Right ventricle myocardium inferior (tissue), 1 donor: ENCODE data around the gene TP63. TPM values are rescaled to one million over a fixed set of nuclear protein-coding genes. Genes with fewer than 3 reads are reported as not detected.
"Not testable (repeated sequence)": the region's sequence is repeated elsewhere in the genome, so short reads cannot be mapped to it uniquely, and the experiment has no call there.

ENCODE experiments used
- ATAC-seq: fragments of 200-7000 bp; cut with Tn5 transposase; one replicate; pipeline ENCODE4 v1.9.1; 2020; ENCODE audit warnings: mild to moderate bottlenecking, moderate library complexity
- DNase-seq: peaks from one replicate; pipeline ENCODE4 v3.0.0; 2021; ENCODE audit errors: missing footprints
- intact Hi-C: fragments of 100-400 bp; cut with DNase I; formaldehyde crosslinking; loops from one replicate; pipeline ENCODE4 v1.11.0; 2022
- total RNA-seq: library from RNA; stranded (reverse); fragmentation: NEBNext Ultra II Directional; extraction: Animal tissue kit (Norgen Biotek cat#: 25700); gene quantifications from one replicate; pipeline ENCODE4 v1.2.1, GENCODE V29; 2021
- donor health status: DM: no; HTN: yes; CAD: no; lungs with severe emphysema.

TP63 gene
- total RNA-seq, 1 donor from 2014 or later = not detected

DNA sequence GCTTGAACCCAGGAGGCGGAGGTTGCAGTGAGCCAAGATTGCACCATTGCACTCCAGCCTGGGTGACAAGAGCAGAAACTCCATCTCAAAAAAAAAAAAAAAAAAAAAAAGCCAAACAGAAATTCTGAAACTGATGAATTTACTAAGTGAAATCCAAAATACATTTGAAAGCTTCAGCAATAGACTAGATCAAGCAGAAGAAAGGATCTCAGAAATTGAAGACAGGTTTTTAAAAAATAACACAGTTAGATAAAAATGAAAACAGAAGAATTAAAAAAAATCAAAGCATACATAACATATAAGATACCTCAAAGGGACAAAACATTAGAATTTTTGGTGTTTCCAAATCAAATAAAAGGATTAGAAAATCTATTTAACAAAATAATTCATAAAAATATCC, 114.4 kb downstream of the TP63 start:
- intact Hi-C loops = no loop called here
- DNase-seq (no peak), ATAC-seq (no peak)

DNA sequence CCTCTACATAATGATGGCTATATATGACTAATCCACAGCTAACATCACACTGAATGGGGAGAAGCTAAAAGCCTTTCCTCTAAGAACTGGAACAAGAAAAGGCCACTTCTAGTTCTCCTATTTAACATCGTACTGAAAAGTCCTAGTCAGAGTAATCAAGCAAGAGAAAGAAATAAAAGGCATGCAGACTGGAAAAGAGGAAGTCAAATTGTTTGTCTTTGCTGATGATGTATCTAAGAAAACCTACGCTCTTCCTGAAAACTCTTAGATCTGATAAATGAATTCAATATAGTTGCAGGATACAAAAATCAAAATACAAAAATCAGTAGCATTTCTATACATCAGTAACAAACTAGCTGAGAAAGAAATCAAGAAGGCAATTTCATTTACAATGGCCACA, 116.9 kb downstream of the TP63 start:
- ATAC-seq = no peak

DNA sequence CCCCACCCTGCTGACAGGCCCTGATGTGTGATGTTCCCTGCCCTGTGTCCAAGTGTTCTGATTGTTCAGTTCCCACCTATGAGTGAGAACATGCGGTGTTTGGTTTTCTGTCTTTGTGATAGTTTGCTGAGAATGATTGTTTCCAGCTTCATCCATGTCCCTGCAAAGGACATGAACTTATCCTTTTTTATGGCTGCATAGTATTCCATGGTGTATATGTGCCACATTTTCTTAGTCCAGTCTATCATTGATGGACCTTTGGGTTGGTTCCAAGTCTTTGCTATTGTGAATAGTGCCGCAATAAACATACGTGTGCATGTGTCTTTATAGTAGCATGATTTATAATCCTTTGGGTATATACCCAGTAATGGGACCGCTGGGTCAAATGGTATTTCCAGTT, 119.8 kb downstream of the TP63 start:
- ATAC-seq, DNase-seq, intact Hi-C loops: not testable (repeated sequence)

More for the DNA sequence above, 116.9 kb downstream of the TP63 start:
- DNase-seq = no peak
- intact Hi-C loops = no loop called here

DNA sequence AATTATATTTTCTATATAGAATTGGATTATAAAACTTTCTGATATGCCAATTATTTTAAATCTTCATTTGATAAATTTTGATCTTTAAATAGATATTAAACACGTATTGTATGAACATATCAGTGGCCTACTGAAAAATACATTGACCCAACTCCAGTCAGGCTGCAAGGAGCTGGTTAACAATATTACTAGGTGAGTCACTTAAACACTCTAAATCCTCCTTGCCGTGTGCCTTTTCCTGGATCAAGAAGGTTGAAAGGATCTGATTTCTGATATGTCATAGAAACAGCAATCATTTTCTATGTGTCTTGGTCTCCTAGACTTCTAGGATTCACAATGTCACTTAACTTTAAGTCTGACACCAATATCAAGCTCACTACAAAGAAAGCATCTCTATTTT, 123.2 kb downstream of the TP63 start:
- intact Hi-C loops = no loop called here
- no peak for ATAC-seq
- no peak for DNase-seq

DNA sequence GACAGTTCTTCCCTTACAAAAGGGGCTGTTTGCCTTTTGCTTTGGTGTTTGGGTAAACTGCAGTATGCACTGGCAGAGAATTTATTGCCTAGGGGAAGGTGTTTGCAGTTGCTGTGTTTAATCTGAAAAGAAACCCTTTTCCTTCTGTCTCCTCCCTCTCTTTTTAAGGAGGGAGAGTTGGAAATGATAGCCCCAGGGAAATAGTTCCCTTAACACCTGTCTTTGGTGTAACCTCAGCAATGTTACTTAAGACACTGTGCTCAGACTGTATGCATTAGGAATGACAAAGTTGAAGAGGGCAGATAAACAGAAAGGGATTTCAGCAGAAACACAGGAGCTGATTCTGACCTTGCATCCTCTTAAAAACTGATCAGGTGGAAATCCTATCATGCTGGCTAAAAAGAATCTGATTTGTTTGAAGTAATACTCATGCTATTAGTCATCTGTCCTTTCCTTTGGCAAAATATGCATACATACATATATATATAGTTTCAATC, 125.4 kb downstream of the TP63 start:
- intact Hi-C loops = no loop called here
- DNase-seq = no peak
- no peak for ATAC-seq

DNA sequence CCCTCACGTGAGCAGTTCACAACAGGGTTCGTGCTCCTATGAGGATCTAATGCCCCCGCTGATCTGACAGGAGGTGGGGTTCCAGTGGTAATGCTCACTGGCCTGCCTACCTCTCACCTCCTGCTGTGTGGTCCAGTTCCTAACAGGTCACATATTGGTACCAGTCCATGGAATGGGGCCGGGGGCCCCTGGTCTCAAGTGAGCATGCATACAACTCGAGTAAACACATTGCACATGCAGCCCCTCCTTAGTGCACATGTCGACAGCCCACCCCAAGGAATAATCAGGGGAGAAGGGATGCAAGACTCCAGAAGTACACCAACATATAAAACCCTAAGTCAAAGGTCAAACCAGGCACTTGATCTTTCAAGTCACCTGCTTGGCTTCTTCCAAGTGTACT, 127.0 kb downstream of the TP63 start:
- intact Hi-C loops = no loop called here
- ATAC-seq (no peak), DNase-seq (no peak)

DNA sequence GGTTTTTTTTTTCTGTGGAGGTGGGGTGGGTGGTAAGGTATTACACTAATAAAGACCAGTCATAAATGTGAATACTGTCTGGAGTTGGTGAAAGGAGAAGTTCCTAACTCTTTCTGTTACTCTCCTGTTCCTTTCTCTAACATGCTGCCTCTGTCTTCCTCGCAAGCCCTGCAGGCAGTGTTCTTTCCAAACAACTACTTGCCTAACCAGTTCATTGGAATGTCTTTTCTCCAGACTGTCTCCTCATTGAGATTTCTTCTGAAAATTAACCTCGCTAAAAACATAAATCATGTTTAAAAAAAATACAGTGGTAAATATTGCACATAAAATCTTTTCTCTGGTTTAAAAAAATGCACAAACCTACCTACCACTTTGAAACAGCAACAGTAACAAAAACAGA, 135.2 kb downstream of the TP63 start:
- no peak for DNase-seq
- ATAC-seq = no peak
- intact Hi-C loops = no loop called here

DNA sequence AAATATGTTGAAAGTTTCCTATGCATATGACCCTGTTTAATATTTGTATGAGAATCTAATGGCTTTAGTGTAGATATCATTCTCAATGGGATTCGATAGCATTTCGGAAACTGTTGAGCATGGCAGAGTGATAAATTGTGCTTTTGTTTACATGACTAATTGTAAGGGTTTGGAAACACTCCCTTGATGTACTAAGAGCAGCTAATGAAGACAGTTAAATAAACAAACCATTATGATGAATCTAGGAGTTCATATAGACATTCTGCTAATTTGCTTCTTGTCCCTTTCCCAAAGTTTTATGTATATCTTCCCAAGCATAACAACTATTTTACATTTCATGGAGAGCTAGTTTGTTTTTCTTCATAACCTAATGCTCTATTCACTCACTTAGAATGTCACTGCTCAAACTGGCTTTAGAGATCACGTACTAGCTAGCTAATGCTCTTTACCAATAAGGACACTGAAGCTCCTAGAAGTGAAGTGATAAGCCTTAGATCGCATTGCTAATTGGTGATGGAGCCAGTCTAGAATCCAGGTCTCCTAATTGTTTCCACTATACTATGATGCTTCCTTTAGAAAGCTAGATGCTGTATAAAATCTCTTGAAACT, 140.8 kb downstream of the TP63 start:
- DNase-seq = no peak
- intact Hi-C loops = no loop called here
- no peak for ATAC-seq

DNA sequence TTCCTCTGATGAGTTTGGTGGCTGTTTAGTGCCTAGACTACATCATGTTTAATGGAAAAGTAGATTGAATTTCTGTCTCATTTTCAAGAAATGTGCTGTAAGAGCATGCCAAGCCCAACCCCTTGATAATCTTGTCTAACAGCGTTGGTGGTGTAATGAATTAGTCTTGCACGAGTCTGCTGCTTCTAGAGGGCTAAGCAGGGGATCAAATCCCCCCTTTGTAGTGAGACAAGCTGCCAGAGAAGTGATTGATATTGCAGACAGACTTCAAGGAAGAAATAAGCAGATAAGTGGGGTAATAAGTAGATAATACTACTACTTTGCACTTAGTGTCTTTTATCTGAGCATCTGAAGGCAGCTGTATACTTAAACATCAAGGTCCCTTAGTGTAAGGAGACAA, 141.4 kb downstream of the TP63 start:
- intact Hi-C loops = no loop called here
- ATAC-seq (no peak), DNase-seq (no peak)

DNA sequence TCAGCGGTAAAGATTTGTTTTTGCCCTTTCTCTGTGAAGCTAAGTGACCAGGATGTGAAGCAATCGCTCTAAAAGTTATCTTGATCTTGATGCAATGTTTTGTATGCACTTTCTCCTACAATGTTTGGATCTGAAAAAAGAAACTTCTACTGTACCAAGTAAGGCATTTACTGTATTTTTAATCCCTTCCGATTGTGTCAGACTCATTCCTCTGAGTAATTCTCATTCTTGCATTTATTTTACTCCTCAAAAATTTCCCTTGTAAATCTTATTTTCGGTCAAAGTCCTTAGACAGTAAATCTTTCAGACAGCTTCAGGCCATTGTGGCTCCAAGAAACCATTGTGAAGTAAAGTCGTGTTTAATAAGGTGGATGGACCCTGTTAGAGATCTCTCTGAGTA, 141.9 kb downstream of the TP63 start:
- intact Hi-C loops = no loop called here
- DNase-seq = no peak
- ATAC-seq = no peak

DNA sequence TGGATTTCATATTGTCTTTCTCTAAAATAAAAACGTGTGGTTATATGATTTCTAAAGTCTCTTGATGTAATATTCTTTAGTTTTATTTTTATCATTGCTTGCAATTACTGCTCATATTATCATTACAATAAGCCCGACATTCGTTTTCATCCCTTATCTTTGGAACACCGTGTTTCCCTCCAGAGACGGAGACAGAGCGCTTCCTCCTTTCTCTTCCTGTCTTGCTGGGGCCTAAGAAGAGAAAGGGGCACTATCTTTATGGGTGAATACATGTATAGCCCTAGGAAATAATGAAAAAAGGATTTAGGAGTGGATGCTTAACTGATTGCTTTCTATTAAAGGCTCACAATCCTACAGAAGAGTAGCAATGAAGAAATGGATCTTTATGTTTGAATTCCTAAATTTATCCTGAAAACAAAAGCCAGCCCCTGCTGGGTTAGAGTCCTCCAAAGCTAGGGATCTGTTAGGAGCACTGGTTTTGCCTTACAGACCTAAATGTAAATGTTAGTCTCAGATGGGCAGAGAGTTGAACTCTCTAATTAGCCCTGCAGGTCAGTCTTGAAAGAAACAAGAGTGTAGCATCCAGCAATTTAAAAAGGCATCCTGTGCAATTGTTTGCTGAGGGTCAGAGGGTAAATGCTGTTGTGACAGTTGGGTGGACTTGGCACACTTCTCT, 145.1 kb downstream of the TP63 start:
- ATAC-seq (no peak), DNase-seq (no peak)
- intact Hi-C loops = no loop called here

DNA sequence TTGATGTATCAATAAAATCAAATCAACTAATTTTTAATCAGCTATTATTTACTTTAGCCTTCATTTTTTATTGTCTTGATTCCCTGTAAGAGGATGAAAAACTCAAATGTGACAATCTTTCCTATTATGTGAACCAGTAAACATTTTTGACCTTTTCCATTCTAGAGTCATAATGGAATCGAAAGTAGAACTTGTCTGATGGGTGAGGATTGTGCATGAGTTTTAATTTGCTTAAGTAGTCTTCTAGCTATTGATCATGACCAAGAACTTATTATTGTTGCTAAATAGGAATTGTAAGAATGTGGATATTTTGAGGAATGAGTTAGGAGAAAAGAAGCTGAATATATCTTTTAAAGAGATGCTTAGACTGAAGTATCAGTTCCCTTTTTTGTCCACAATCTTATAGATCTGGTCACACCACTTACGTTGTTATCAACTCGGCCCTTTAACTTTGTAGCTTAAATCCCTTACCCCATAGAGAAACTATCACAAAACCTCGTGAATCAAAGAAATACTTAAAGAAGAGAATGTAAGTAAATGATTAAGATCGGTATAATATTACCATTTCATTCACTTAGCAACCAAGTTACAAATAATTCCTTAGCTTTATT, 147.3 kb downstream of the TP63 start:
- DNase-seq = no peak
- intact Hi-C loops = no loop called here
- no peak for ATAC-seq

DNA sequence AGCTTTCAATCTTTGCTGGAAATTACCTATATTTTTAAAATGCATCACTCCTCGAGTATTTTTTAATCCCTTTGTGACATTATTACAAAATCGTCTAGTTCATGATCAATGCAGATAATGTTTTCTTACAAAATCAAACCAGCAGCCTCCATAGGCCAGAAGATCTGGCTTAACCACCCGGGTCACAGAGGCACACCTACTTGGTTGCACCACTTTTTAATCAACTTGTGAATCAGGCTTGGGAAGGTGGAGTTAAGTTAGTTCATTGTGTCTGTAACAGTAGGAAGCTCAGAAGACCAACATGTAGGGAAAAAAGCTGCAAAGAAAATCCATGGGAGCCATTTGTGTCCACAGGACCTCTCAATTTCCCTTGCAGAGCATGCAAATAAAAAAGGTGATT, 148.0 kb downstream of the TP63 start:
- intact Hi-C loops = no loop called here
- ATAC-seq (no peak), DNase-seq (no peak)

DNA sequence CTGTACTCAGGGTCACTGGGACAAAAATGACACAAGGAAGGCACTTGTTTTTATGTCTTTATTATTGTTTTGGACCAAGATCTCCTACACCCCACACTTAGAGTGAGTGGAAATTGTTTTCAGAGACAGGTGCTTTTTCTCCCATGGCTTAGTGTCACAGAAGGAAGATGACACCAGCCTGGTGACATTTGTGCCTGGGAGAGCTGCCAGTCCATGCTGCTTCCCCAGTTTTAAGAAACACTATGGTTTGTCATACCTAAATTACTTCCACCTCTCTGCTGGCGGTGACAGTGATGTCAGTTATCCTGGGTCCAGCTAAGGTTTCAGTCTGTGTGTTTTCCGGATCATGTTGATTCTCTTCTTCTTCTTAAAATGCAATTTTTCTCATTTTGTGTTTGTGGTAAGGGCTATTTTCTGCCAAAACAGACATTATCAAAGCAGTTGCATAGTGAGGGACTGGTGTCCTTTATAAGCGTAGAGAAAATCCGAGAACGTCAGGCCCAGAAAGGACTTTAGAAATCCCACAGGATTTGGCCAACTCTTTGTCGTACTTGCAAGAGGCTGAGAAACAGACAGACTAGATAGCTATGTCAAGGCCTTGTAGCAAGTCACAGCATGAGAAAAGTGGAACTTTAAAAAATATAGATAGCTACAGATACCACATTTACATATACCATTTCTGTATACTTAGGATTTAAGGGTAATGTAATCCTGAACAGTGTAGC, 149.5 kb downstream of the TP63 start:
- intact Hi-C loops = no loop called here
- DNase-seq (no peak), ATAC-seq (no peak)

DNA sequence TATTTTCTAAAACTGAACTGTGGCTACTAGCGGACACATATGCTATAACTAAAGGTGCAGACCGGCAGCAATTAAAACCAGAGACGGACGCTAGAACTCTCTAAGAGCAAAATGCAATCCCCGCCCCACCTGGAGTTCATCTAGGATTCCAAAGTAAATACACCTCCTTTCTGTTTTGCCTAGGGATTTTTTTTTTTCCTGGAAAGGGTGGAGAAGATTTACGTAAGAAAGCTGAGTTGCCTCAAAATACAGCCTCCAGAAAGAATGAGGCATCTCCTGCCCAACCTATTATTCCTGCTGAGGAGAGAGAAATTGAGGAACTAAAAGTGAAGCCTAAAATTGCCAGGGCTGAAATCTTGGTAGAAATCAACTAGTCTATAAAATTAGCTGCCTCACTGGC, 150.2 kb downstream of the TP63 start:
- intact Hi-C loops = no loop called here
- DNase-seq = no peak
- ATAC-seq = no peak

DNA sequence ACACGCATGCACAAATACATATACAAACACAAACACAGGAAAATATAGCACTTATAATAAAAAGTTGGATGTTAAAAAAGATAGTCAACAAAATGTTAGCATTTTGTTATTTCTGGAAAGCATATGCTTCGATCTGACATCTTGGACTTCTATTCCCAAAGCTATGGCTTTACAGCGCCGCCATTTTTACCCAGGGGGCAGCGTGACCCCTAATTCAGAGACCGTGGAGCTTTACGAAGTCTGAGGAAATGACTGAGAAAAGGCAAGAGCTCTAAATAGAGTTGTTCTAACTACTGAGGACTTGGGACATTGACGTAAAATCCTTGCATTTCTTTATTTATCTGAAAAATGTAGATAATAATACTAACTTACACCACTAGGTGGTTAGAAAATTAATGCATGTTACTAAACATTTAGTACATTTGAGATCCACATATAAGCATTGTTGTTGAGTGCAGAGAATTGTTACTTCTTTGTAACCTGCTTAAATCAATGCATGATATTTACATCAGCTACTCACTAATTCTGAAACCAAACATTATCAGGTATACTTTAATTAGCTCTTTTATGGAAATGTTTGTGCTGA, 155.4 kb downstream of the TP63 start:
- DNase-seq = no peak
- intact Hi-C loops = no loop called here
- ATAC-seq = no peak

DNA sequence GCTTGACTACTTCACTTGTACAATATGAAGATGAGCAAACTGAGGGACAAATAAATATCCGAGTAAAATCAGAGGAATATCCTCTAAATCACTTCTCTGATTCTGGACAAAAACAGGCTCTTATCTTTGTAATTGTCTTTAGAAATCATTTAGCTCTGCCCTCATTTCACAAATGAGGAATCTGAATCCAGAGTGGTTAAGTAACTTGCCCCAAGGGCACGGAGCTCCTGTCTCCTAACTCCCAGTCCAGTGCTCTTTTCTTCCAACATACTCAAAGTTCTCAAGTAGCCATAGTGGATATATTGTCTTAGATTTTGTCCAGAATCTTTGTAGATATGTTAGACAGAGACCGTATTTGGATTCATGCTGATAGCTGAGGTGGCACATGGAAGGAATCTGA, 156.0 kb downstream of the TP63 start:
- intact Hi-C loops = no loop called here
- ATAC-seq (no peak), DNase-seq (no peak)

DNA sequence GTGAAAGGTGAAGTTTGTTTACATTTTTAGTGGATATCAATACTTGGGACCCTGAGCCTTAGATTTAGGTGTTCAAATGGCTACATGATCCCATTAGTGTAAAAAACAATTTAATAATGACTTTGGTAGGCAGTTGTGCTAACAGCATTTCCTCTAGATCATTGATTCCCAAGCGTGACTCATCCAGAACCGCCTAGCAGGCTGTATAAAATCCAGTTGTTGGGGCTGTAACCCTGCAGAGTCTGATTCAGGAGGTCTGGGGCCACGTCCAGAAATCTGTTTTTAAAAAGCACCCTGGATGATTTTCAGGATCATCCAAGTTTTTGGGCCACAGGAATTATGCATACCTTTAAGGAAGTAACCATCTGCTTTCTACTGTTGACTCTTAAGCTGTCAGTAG, 156.4 kb downstream of the TP63 start:
- ATAC-seq = no peak
- no peak for DNase-seq
- intact Hi-C loops = no loop called here

DNA sequence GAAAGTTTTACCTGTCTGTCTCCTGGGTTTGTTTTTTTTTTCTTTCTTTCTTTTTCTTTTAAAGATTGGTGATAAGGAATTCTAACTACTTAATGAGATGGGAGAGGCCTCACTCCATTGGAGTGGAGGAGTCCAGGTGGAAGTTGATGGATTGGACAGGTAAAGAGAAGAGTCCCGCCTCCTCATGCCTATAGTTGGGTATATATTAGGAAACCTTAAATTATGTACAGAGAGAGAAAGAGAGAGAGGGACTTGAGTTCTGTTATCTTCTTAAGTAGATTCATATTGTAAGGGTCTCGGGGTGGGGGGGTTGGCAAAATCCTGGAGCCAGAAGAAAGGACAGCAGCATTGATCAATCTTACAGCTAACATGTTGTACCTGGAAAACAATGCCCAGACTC, 158.2 kb downstream of the TP63 start:
- DNase-seq (no peak), ATAC-seq (no peak)
- intact Hi-C loops = no loop called here
